AG04450 (cell line): Measurements from ENCODE around the gene ADAT2. TPM values are rescaled to one million over a fixed set of nuclear protein-coding genes. Genes with fewer than 3 reads are reported as not detected.
"Not testable (repeated sequence)": the region's sequence is repeated elsewhere in the genome, so short reads cannot be mapped to it uniquely, and the experiment has no call there.

Experiments
- CTCF ChIA-PET: fragments of 300-600, 350-600 bp; formaldehyde crosslinking; extraction: SDS; loops from one replicate; lab custom pipeline; 2022; ENCODE audit warnings: antibody characterized with exemption, inconsistent platforms; lab: Charles Lee
- POLR2A ChIA-PET: fragments of 350-600 bp; formaldehyde crosslinking; extraction: SDS; loops from one replicate; lab custom pipeline; 2021; ENCODE audit warnings: antibody characterized with exemption, inconsistent platforms; lab: Yijun Ruan, JAX
- DNase-seq: peaks from one replicate; pipeline ENCODE4 v3.0.0-alpha.2; 2011; ENCODE audit warnings: low read depth, low spot score
- H3K27ac ChIP-seq: one replicate; pipeline ENCODE4 v1.5.1; 2012; ENCODE audit warnings: low read depth, low read length, control low read depth
- H3K27me3 ChIP-seq: one replicate; pipeline ENCODE4 v1.6.0; 2012; ENCODE audit warnings: low read length; ENCODE audit not compliant: control insufficient read depth, insufficient read depth
- H3K4me3 ChIP-seq: 2 replicates; pipeline ENCODE4 v1.5.1; 2011; ENCODE audit warnings: mild to moderate bottlenecking, low read depth, low read length, control low read depth
- H3K9me3 ChIP-seq: 2 replicates; pipeline ENCODE4 v1.5.1; 2012; ENCODE audit warnings: low read length; ENCODE audit not compliant: control insufficient read depth, insufficient read depth
- CTCF ChIP-seq: IDR thresholded peaks from 2 replicates; pipeline ENCODE4 v1.5.1; 2011; ENCODE audit warnings: low read depth, low read length, control low read depth, inconsistent platforms
- polyA plus RNA-seq: library from polyadenylated mRNA; depleted of rRNA; stranded (reverse); fragments of >200 nt; gene quantifications from 2 replicates; pipeline ENCODE4 v1.2.3, GENCODE V29; 2011

The ADAT2 gene
- polyA plus RNA-seq, 1 experiment: 5.6 TPM

GRCh38 chr6:143471822-143472221 lies 21.3 kb upstream of the ADAT2 start:
- no peak for TF ChIP-seq CTCF
- ChIA-PET POLR2A (no interaction called here), CTCF (no interaction called here)
- Histone ChIP-seq H3K9me3 (no peaks in the 10 kb centered on the region), H3K4me3 (no peak overlapping the region), H3K27me3 (no peaks in the 10 kb centered on the region), H3K27ac (no peak overlapping the region)
- DNase-seq: no peak

- CTCF ChIA-PET, H3K27me3 ChIP-seq, DNase-seq, H3K27ac ChIP-seq, POLR2A ChIA-PET, H3K9me3 ChIP-seq, H3K4me3 ChIP-seq: not testable (repeated sequence)
Measured at GRCh38 chr6:143468823-143469222, 18.3 kb upstream of the ADAT2 start.

GRCh38 chr6:143468026-143468425 lies 17.5 kb upstream of the ADAT2 start:
- DNase-seq: no peak
- Histone ChIP-seq H3K27ac (no peak overlapping the region), H3K27me3 (no peaks in the 10 kb centered on the region), H3K9me3 (no peaks in the 10 kb centered on the region), H3K4me3 (no peak overlapping the region)
- no peak for TF ChIP-seq CTCF
- ChIA-PET POLR2A (no interaction called here), CTCF (no interaction called here)

- H3K27me3 ChIP-seq: no peaks in the 10 kb centered on the region
- ChIA-PET POLR2A (no interaction called here), CTCF (no interaction called here)
- no peak overlapping the region for H3K27ac ChIP-seq
- TF ChIP-seq CTCF: no peak
- no peak overlapping the region for H3K4me3 ChIP-seq
- no peaks in the 10 kb centered on the region for H3K9me3 ChIP-seq
- DNase-seq: no peak
Measured at GRCh38 chr6:143465546-143465945, 15.1 kb upstream of the ADAT2 start.

GRCh38 chr6:143457563-143458359 lies 7.3 kb upstream of the ADAT2 start:
- no peak for DNase-seq
- no peaks in the 10 kb centered on the region for H3K27me3 ChIP-seq
- ChIA-PET CTCF (no interaction called here), POLR2A (interaction anchor here (0.9 kb wide), 1 partner anchor 79 kb away, joined by 3 read pairs; no protein-coding TSS in a partner anchor)
- H3K9me3 ChIP-seq: no peaks in the 10 kb centered on the region
- no peak overlapping the region for H3K27ac ChIP-seq
- no peak overlapping the region for H3K4me3 ChIP-seq
- TF ChIP-seq CTCF: no peak
